Right atrium auricular region (tissue), 2 donors: ENCODE measurements around the gene EXOC4. TPM values are rescaled to one million over a fixed set of nuclear protein-coding genes. Genes with fewer than 3 reads are reported as not detected.

Experiments
- DNase-seq: peaks from one replicate; pipeline ENCODE4 v3.0.0-alpha.2; 2019; ENCODE audit warnings: low spot score
- H3K27ac ChIP-seq, 2 donors: fragments of 200-600 bp; sonication (generic); 1 replicate in 1 of 2; 2 replicates in 1 of 2; pipeline ENCODE4 v1.5.1; 2016 to 2019
- H3K27me3 ChIP-seq, 2 donors: fragments of 200-600 bp; sonication (generic); one replicate each; pipeline versions ENCODE4 v1.5.1 to v1.6.0; 2017 to 2019
- H3K36me3 ChIP-seq: fragments of 200-600 bp; sonication (generic); one replicate; pipeline ENCODE4 v1.5.1; 2016
- H3K4me1 ChIP-seq, 2 donors: fragments of 200-600 bp; sonication (generic); one replicate each; pipeline versions ENCODE4 v1.5.1 to v1.6.0; 2017 to 2019
- H3K4me3 ChIP-seq, 2 donors: fragments of 200-600 bp; sonication (generic); 1 replicate in 1 of 2; 2 replicates in 1 of 2; pipeline ENCODE4 v1.5.1; 2017 to 2019; ENCODE audit warnings: mild to moderate bottlenecking in 1 of 2, moderate library complexity in 1 of 2
- H3K9me3 ChIP-seq, 2 donors: fragments of 200-600 bp; sonication (generic); one replicate each; pipeline ENCODE4 v1.5.1; 2019
- total RNA-seq, 2 donors: library from RNA; depleted of rRNA; stranded (reverse); fragments of >200 nt; gene quantifications; one replicate each; pipeline ENCODE4 v1.1.0, GENCODE V29; 2016
- TF ChIP-seq, protein P1 (sequence below), 2 donors: fragments of 200-600 bp; sonication (generic); IDR thresholded peaks; one replicate each; pipeline ENCODE4 v1.5.1; 2019; ENCODE audit warnings: antibody characterized with exemption in 2 of 2

EXOC4 gene
- total RNA-seq, 2 donors from 2014 or later, result 24.7 to 30.6 TPM

- TF ChIP-seq, protein P1, sequence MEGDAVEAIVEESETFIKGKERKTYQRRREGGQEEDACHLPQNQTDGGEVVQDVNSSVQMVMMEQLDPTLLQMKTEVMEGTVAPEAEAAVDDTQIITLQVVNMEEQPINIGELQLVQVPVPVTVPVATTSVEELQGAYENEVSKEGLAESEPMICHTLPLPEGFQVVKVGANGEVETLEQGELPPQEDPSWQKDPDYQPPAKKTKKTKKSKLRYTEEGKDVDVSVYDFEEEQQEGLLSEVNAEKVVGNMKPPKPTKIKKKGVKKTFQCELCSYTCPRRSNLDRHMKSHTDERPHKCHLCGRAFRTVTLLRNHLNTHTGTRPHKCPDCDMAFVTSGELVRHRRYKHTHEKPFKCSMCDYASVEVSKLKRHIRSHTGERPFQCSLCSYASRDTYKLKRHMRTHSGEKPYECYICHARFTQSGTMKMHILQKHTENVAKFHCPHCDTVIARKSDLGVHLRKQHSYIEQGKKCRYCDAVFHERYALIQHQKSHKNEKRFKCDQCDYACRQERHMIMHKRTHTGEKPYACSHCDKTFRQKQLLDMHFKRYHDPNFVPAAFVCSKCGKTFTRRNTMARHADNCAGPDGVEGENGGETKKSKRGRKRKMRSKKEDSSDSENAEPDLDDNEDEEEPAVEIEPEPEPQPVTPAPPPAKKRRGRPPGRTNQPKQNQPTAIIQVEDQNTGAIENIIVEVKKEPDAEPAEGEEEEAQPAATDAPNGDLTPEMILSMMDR (IDR thresholded peaks at IDR 0.05), result no peak
- no peaks in the 10 kb centered on the region for H3K4me1 ChIP-seq
- no peak for DNase-seq
- no peaks in the 10 kb centered on the region for H3K27me3 ChIP-seq
- no peaks in the 10 kb centered on the region for H3K9me3 ChIP-seq
- no peaks in the 10 kb centered on the region for H3K36me3 ChIP-seq
- no peak overlapping the region for H3K4me3 ChIP-seq
- no peak overlapping the region for H3K27ac ChIP-seq
Measured at GRCh38 chr7:133602291-133602690, 349.4 kb downstream of the EXOC4 start.

GRCh38 chr7:133606991-133607390 lies 354.1 kb downstream of the EXOC4 start:
- H3K4me3 ChIP-seq, result no peak overlapping the region
- H3K9me3 ChIP-seq, result no peaks in the 10 kb centered on the region
- H3K36me3 ChIP-seq, result no peaks in the 10 kb centered on the region
- H3K27ac ChIP-seq, result no peak overlapping the region
- no peaks in the 10 kb centered on the region for H3K4me1 ChIP-seq
- TF ChIP-seq, protein P1 (IDR thresholded peaks at IDR 0.05), result no peak
- DNase-seq, result no peak
- H3K27me3 ChIP-seq, result no peaks in the 10 kb centered on the region

- no peaks in the 10 kb centered on the region for H3K4me1 ChIP-seq
- TF ChIP-seq, protein P1 (IDR thresholded peaks at IDR 0.05), result no peak
- no peaks in the 10 kb centered on the region for H3K36me3 ChIP-seq
- no peaks in the 10 kb centered on the region for H3K27me3 ChIP-seq
- H3K9me3 ChIP-seq, result no peaks in the 10 kb centered on the region
- no peak overlapping the region for H3K27ac ChIP-seq
- no peak overlapping the region for H3K4me3 ChIP-seq
- DNase-seq, result no peak
Measured at GRCh38 chr7:133609806-133610205, 356.9 kb downstream of the EXOC4 start.

- Histone ChIP-seq H3K9me3 (no peaks in the 10 kb centered on the region), H3K4me1 (no peaks in the 10 kb centered on the region), H3K27me3 (no peaks in the 10 kb centered on the region), H3K27ac (no peak overlapping the region), H3K36me3 (no peaks in the 10 kb centered on the region), H3K4me3 (no peak overlapping the region)
- no peak for DNase-seq
- TF ChIP-seq, protein P1 (IDR thresholded peaks at IDR 0.05), result no peak
Measured at GRCh38 chr7:133611955-133612354, 359.1 kb downstream of the EXOC4 start.

- Histone ChIP-seq H3K27ac (no peak overlapping the region), H3K36me3 (no peaks in the 10 kb centered on the region), H3K4me3 (no peak overlapping the region), H3K9me3 (no peaks in the 10 kb centered on the region), H3K27me3 (no peaks in the 10 kb centered on the region), H3K4me1 (no peaks in the 10 kb centered on the region)
- DNase-seq, result no peak
- TF ChIP-seq, protein P1 (IDR thresholded peaks at IDR 0.05), result no peak
Measured at GRCh38 chr7:133613250-133613790, 360.4 kb downstream of the EXOC4 start.

- no peaks in the 10 kb centered on the region for H3K4me1 ChIP-seq
- no peak overlapping the region for H3K27ac ChIP-seq
- H3K36me3 ChIP-seq, result no peaks in the 10 kb centered on the region
- DNase-seq, result no peak
- TF ChIP-seq, protein P1 (IDR thresholded peaks at IDR 0.05), result no peak
- no peaks in the 10 kb centered on the region for H3K9me3 ChIP-seq
- no peaks in the 10 kb centered on the region for H3K27me3 ChIP-seq
- no peak overlapping the region for H3K4me3 ChIP-seq
Measured at GRCh38 chr7:133614251-133614650, 361.4 kb downstream of the EXOC4 start.
